T-helper 22 cell (primary cell): ENCODE results near the gene SYT13.

ENCODE experiments used
- DNase-seq: peaks from one replicate; pipeline ENCODE4 v3.0.0-alpha.2; 2020; ENCODE audit warnings: low read depth

Gene SYT13

GRCh38 chr11:45248501-45249011 is 37.6 kb downstream of the SYT13 start:
- DNase-seq: no peak

GRCh38 chr11:45247433-45247832 is 38.7 kb downstream of the SYT13 start:
- no peak for DNase-seq

- DNase-seq: no peak
These were observed 39.9 kb downstream of the SYT13 start for GRCh38 chr11:45246241-45246640.

- no peak for DNase-seq
These were observed 40.7 kb downstream of the SYT13 start for GRCh38 chr11:45245218-45246045.

- no peak for DNase-seq
These were observed 42.2 kb downstream of the SYT13 start for GRCh38 chr11:45243967-45244366.

- no peak for DNase-seq
These were observed 46.4 kb downstream of the SYT13 start for GRCh38 chr11:45239733-45240132.

GRCh38 chr11:45238724-45239123 is 47.4 kb downstream of the SYT13 start:
- DNase-seq: no peak

- DNase-seq: no peak
These were observed 48.3 kb downstream of the SYT13 start for GRCh38 chr11:45237711-45238315.

GRCh38 chr11:45234306-45235006 is 51.7 kb downstream of the SYT13 start:
- DNase-seq: no peak

- DNase-seq: no peak
These were observed 52.4 kb downstream of the SYT13 start for GRCh38 chr11:45233804-45234170.

GRCh38 chr11:45233121-45233803 is 52.9 kb downstream of the SYT13 start:
- DNase-seq: no peak

GRCh38 chr11:45232341-45233080 is 53.6 kb downstream of the SYT13 start:
- no peak for DNase-seq

GRCh38 chr11:45229401-45230020 is 56.6 kb downstream of the SYT13 start:
- DNase-seq: no peak

GRCh38 chr11:45227836-45228235 is 58.3 kb downstream of the SYT13 start:
- no peak for DNase-seq

GRCh38 chr11:45226901-45227300 is 59.2 kb downstream of the SYT13 start:
- no peak for DNase-seq

GRCh38 chr11:45225961-45226871 is 59.9 kb downstream of the SYT13 start:
- no peak for DNase-seq

GRCh38 chr11:45225277-45225676 is 60.9 kb downstream of the SYT13 start:
- no peak for DNase-seq

GRCh38 chr11:45224766-45225165 is 61.4 kb downstream of the SYT13 start:
- DNase-seq: no peak

- no peak for DNase-seq
These were observed 62.6 kb downstream of the SYT13 start for GRCh38 chr11:45223496-45223895.

- no peak for DNase-seq
These were observed 66.7 kb downstream of the SYT13 start for GRCh38 chr11:45219411-45219810.
